K562 (cell line): ENCODE results near the gene HGS. TPM values are rescaled to one million over a fixed set of nuclear protein-coding genes. Genes with fewer than 3 reads are reported as not detected.

Experiments used
- CTCF ChIP-seq, 3 experiments: IDR thresholded peaks in 2 of 3; conservative IDR thresholded peaks in 1 of 3; 2 replicates each; pipeline ENCODE4 v1.5.1; 2011 to 2012; ENCODE audit warnings: low read length in 3 of 3, mild to moderate bottlenecking in 3 of 3, control low read depth in 2 of 3, improper control_type of control experiment in 1 of 3, inconsistent platforms in 1 of 3, low read depth in 1 of 3, mixed read lengths in 1 of 3, moderate library complexity in 1 of 3; ENCODE audit not compliant: insufficient read depth in 2 of 3
- HIVEP1 ChIP-seq: fragments of 250-450 bp; sonication (Bioruptor Pico); IDR thresholded peaks from 2 replicates; pipeline ENCODE4 v1.4.0; 2020; ENCODE audit warnings: mild to moderate bottlenecking
- KAT8 ChIP-seq: fragments of 450-650 bp; IDR thresholded peaks from 2 replicates; pipeline ENCODE4 v1.6.1; 2016; ENCODE audit warnings: low read depth, mild to moderate bottlenecking
- MCM2 ChIP-seq: fragments of 450-650 bp; IDR thresholded peaks from 2 replicates; pipeline ENCODE4 v1.6.1; 2017; ENCODE audit warnings: low read depth, mild to moderate bottlenecking
- RBFOX2 ChIP-seq: fragments of 200-400 bp; formaldehyde crosslinking; IDR thresholded peaks from 2 replicates; pipeline ENCODE4 v1.6.1; 2017; ENCODE audit warnings: low read depth, mild to moderate bottlenecking, low read length, moderate library complexity
- SRSF3 ChIP-seq: fragments of 200-400 bp; formaldehyde crosslinking; IDR thresholded peaks from 2 replicates; pipeline ENCODE4 v1.6.1; 2016; ENCODE audit warnings: mild to moderate bottlenecking, low read length, moderate library complexity; ENCODE audit not compliant: insufficient read depth
- UBTF ChIP-seq, 2 experiments: IDR thresholded peaks; 2 replicates each; pipeline ENCODE4 v1.6.1; 2012; ENCODE audit warnings: improper control_type of control experiment in 2 of 2, low read depth in 2 of 2, low read length in 2 of 2, borderline replicate concordance in 1 of 2
- XRCC5 ChIP-seq: fragments of 200-400 bp; formaldehyde crosslinking; IDR thresholded peaks from 2 replicates; pipeline ENCODE4 v1.6.1; 2017; ENCODE audit warnings: low read depth, mild to moderate bottlenecking, low read length
- ZBTB33 ChIP-seq: sonication (generic); formaldehyde crosslinking; IDR thresholded peaks from 2 replicates; pipeline ENCODE4 v1.8.1; 2023; ENCODE audit warnings: mild to moderate bottlenecking, missing genetic modification reagents
- ZKSCAN1 ChIP-seq: fragments of 150-350 bp; IDR thresholded peaks from 2 replicates; pipeline ENCODE4 v1.6.1; 2016; ENCODE audit warnings: low read depth, low read length
- ZNF780A ChIP-seq: fragments of 250-450 bp; sonication (Bioruptor Pico); IDR thresholded peaks from 2 replicates; pipeline ENCODE4 v1.5.0; 2021; ENCODE audit warnings: mild to moderate bottlenecking
- polyA plus RNA-seq, 8 experiments: library from polyadenylated mRNA; depleted of rRNA in 4 of 8; stranded (reverse) in 5 of 8; unstranded in 3 of 8; fragments of >200 nt; fragmentation: Nextera tagmentation in 2 of 8; fragmentation: Illumina TruSeq in 1 of 8; extraction: Ambion mirVana in 2 of 8; extraction: Trizol in 1 of 8; gene quantifications; 2 replicates each; pipeline versions ENCODE4 v1.2.1 to v1.2.3, GENCODE V29; 2011 to 2014; ENCODE audit warnings: inconsistent platforms in 1 of 8, missing spikeins in 1 of 8
- total RNA-seq, 7 experiments: library from RNA; depleted of rRNA in 6 of 7; stranded (reverse); fragments of >200 nt in 6 of 7; fragmentation: Illumina TruSeq in 2 of 7; extraction: Trizol in 2 of 7; gene quantifications; 2 replicates each; pipeline versions ENCODE4 v1.2.1 to v1.2.3, GENCODE V29; 2011 to 2021; ENCODE audit warnings: low replicate concordance in 1 of 7
- TF ChIP-seq, protein P1 (sequence below): sonication (generic); formaldehyde crosslinking; IDR thresholded peaks from 2 replicates; pipeline ENCODE4 v1.8.0; 2023; ENCODE audit warnings: mild to moderate bottlenecking, missing genetic modification reagents
- TF ChIP-seq, protein P2 (sequence below): fragments of 250-450 bp; sonication (Bioruptor Pico); IDR thresholded peaks from 2 replicates; pipeline ENCODE4 v1.8.0; 2021; ENCODE audit warnings: moderate library complexity, mild to moderate bottlenecking, inconsistent platforms

The HGS gene
- total and polyA plus RNA-seq, 9 of the 15 experiments (the other 6 are each of a cell fraction or from before 2014, with no cell fraction given) = 3.9 to 176 (median 77.1) TPM

GRCh38 chr17:81706757-81707624 lies 23.2 kb downstream of the HGS start (continued):
- TF ChIP-seq ZBTB33 (CRISPR knock-in tag) (peak; percentile 97), UBTF (IDR thresholded peaks at IDR 0.05; ENCODE audit: borderline replicate concordance in 1 of 2, low read depth in 2 of 2, low read length in 2 of 2) (no peak), MCM2 (no peak), HIVEP1 (CRISPR knock-in tag) (no peak), XRCC5 (no peak), CTCF (IDR thresholded peaks at IDR 0.05 in 2 of 3, conservative IDR thresholded peaks at IDR 0.05 in 1 of 3; ENCODE audit: insufficient read depth in 2 of 3, low read depth in 1 of 3, low read length in 3 of 3) (peak in 1 of 3 experiments; percentile 33; a peak in 1 of 6 replicates), SRSF3 (no peak), ZKSCAN1 (peak; percentile 88), RBFOX2 (peak; percentile 55), ZNF780A (no peak), KAT8 (no peak)
- TF ChIP-seq, protein P1, sequence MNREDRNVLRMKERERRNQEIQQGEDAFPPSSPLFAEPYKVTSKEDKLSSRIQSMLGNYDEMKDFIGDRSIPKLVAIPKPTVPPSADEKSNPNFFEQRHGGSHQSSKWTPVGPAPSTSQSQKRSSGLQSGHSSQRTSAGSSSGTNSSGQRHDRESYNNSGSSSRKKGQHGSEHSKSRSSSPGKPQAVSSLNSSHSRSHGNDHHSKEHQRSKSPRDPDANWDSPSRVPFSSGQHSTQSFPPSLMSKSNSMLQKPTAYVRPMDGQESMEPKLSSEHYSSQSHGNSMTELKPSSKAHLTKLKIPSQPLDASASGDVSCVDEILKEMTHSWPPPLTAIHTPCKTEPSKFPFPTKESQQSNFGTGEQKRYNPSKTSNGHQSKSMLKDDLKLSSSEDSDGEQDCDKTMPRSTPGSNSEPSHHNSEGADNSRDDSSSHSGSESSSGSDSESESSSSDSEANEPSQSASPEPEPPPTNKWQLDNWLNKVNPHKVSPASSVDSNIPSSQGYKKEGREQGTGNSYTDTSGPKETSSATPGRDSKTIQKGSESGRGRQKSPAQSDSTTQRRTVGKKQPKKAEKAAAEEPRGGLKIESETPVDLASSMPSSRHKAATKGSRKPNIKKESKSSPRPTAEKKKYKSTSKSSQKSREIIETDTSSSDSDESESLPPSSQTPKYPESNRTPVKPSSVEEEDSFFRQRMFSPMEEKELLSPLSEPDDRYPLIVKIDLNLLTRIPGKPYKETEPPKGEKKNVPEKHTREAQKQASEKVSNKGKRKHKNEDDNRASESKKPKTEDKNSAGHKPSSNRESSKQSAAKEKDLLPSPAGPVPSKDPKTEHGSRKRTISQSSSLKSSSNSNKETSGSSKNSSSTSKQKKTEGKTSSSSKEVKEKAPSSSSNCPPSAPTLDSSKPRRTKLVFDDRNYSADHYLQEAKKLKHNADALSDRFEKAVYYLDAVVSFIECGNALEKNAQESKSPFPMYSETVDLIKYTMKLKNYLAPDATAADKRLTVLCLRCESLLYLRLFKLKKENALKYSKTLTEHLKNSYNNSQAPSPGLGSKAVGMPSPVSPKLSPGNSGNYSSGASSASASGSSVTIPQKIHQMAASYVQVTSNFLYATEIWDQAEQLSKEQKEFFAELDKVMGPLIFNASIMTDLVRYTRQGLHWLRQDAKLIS (CRISPR knock-in tag) = no peak
- TF ChIP-seq, protein P2, sequence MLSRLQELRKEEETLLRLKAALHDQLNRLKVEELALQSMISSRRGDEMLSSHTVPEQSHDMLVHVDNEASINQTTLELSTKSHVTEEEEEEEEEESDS (CRISPR knock-in tag) = no peak
